Measurements from ENCODE around the gene TMEM9. TPM values are rescaled to one million over a fixed set of nuclear protein-coding genes. Genes with fewer than 3 reads are reported as not detected.

The TMEM9 gene
- total RNA-seq, 1 experiment from 2014 or later = 97.5 TPM

DNA sequence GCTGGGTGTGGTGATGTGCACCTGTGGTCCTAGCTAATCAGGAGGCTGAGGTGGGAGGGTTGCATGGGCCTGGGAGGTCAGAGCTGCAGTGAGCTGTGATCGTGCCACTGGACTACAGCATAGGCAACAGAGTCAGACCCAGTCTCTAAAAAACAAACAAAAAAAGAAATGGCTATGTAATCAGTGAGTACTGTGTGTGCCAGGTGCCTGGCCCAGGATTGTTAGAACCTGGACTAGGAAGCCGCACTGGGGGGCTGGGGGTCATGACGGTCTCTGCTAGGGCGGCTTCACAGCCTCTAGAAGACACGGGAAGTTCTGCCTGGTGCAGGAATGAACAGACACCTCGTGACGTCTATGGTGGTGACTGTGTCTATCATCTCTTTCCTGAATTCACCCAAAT lies 8.5 kb downstream of the TMEM9 start:
- no peak for DNase-seq (ENCODE audit: low spot score)

DNA sequence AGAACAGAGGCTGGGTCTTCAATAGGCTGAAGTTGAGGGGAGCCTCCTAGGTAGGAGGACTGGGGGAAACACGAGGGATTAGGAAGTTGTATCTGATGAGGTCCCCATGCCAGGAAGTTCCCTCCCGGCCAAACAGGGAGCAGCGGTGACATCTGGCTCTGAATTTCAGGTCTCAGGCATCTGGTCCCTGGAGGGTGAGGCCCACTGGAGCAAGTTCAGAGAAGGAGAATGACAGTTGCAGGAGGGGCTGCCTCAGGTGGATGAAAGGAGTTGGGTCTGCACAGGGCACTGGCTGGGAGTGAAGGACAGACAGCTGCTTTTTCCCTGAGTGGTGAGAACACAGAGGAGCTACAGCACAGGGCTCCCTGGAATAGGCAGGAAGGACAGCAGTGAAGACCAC lies 9.1 kb downstream of the TMEM9 start:
- DNase-seq (ENCODE audit: low spot score) = no peak

DNA sequence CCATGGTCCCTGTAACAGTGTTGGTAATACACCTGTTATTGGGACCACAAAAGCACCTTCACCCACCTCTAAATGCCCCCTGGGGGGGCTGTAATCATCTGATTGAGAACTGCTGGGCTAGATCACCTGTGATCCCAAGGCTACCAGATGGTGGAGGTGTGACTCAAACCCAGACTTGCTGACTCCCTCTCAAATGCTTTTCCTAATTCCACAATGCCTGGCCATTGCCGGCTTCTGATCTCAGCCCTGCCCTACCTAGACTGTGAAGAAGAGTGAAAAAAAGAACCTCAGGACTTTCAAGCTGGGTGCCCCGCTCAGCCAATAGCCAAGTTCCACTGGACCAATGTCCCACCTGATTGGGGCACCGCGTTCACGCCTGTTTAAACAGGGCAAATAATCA lies 9.6 kb downstream of the TMEM9 start:
- no peak for DNase-seq (ENCODE audit: low spot score)

DNA sequence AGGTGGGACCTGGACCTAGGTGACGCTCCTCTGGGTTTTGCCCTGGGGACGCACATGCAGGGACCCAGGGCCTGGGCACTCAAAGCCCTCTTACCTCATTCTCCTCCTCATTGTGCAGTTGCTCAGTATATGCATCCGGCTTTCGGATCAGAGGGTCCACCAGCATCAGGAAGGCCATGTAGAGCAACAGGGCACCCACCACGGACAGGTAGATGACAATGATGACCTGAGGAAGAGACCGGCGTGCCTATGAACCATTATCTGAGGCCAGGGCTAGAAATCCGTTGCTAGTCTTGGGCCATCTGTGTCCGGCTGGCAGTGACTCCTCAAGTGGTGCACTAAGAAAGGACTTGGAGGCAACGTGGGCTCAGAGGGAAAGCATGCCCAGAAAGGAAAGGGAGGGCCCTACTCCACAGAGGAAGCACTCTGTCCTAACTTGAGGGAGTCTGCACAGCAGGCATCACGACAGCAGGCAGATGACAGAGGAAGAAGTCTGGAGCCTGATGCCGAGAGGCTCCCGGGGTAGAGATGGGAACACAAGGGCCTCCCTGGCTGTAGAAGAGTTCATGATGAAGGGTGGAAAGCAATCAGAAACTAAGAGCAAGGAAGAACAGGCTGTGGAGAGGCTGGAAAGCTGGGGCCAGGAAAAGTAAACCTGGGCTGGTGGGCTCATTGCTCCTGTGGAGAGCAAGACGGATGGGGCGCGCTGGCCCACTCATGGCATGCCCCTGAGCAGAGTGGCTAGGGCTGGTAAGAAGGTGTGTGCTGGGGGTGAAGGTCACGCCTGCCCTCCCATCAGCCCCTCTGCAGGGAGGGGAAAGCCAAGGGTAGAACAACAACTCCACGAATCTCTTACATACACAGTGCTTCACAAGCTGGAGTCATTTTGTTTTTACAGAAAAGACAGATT lies 10.3 kb downstream of the TMEM9 start:
- DNase-seq (ENCODE audit: low spot score) = no peak

DNA sequence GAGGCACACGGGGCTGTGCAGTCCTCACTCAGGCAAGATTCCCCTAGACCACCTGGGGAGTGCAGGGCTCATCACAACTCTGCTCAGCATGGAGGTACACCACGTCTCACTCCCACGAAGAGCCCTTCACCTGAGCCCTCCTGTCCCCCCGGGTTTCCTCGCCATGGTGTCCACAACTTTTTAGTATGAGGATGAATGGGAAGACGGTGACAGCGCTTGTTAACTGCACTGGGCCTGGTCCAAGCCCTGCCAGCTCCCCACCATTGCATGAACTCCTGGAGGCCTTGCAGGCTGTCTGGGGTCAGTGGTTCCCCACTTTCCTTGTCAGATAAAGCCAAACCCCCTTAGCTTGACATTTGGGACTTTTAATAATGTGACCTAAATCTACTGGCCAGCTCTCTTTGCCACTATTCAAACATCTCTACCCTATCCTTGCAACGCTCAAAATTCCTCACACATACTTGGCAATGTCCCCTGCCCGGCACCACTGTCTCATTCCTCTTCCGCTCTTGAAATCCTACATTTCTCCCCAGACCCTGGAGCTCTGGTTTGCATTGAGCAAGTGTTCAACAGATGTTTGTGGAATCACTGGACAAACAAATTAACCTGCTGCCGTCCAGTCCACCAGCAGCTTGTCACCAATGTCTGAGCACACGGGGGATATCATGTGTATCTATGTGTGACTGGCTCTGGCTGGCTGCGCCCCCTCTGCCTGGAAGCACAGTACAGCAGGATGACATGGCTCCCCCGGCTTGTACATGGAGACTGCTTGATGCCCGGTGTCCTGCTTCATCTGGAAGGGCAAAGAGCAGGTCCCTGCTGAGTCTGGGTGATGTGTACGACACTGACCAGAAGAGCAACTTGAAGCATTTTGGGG lies 11.2 kb downstream of the TMEM9 start:
- DNase-seq (ENCODE audit: low spot score) = no peak

DNA sequence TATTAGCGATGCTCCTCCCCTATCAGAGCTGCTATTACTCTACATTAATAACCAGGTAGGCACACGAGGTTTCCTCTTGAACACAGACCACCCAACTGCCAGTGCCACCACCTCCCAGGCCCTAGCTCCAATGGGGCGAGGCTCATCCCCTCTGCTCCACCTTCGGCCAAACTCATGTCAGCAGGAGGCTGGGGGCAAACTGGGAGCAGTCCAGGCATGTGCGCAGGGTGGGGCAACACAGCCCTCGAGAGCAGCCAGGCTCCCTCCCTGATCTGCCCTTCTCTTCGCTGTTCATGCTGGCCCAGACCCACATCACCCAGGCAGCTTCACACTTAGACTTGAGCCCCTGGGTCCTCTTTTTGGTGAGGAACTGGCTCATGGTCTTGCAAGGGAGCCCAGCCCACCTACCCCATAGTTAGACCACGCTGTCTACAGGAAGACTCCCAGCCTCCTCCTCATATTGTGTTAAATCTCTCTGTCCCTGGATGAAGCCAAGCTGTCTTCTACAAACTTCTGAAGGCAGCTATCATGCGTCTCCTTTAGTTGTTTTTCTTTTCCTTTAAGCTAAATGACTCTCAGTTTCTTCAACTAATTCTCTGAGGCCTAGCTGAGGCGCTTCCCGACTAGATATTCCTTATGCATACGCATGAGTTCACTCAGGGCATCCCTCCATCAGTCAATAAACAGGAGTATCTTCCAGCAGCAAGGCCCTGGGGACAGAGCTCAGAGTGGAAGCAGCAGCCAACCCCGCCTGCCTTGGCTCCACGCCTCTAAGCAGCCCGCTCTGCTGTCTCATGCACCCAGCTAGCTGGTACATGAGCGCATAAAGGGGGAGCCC lies 12.0 kb downstream of the TMEM9 start:
- no peak for DNase-seq (ENCODE audit: low spot score)

DNA sequence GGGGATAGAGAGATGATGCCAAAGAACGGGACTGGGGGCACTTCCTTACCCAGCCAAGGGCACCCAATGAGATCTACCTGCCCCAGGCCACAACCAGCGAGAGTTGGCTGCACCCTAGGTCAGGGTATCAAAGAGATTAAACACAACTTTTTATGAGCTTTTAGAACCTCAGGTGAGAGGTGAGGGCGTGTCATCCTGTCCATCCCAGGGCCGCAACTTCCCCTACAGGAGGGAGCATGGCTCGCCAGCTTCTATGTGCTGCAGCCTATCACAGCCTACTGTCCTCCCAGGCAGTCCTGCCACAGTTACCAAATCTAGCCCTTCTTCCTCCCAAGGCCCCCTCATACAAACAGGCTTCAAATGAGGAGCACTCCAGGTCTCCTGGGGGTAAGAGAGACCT lies 12.9 kb downstream of the TMEM9 start:
- DNase-seq (ENCODE audit: low spot score) = no peak

DNA sequence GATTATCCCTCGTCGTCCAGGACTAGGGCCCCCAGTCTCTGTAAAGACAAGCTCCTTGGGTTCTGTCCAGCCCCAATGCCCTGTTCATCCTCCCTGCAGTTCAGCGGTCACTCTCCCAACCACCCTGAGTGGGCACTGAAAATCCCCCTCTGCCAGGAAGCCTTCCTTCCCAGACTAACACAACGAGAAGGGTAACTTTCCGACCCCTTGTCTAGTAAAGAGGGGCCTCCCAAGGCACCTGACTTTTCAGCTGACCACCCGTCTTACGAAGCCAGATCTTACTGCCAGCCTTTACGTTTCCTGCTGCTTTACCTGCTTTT lies 13.4 kb downstream of the TMEM9 start:
- no peak for DNase-seq (ENCODE audit: low spot score)

DNA sequence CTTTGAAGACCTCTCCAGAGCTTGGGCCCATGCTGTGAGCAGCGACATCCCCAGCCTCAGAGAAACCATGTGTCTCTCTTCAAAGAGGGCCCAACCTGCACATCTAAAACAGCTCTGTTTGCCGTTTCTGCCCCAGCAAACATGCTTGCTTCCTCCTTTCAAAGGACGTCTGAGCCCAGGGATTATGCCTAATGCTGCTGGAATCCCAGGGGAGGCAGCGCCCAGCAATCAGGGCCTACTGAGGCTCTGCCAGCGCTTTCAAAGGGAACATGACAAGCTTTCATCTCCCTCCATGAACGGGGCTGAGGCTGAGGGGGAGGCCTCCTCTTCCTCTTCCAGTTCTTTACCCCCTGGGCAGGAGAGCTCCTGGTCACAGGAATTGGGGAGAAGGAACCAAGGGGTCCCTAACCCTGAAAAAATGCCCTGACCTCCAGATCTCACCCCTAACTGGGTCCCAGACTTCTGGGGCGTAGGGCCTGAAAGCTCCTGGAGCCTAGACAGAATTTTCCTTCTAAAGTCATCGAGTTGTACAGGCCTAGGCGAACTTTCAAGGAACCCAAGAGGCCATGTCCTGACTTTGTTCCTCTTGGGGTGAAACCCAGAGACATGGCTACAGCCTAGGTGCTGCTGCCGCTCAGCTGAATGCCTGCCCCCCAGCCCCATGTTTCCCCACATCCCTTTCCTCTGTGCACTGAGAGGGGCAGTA lies 13.9 kb downstream of the TMEM9 start:
- DNase-seq (ENCODE audit: low spot score) = no peak

DNA sequence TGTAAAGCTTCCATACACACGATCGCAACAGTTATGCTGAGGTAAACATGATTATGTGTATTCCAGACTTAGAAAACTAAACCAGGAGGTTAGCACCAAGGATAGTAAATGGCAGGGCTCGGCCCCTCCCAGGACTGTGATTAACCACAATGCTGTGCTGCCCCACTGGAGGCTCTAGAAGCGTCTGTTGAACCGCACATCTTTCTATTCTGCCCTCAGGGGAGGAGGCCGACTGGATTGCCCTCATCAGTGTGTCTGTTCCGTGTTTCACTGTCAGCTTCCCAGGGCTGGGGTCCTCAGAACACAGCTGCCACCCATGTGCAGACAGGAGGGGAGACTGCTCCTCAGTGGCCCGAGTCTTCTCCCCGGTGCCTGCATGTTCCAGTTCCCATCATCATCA lies 14.5 kb downstream of the TMEM9 start:
- DNase-seq (ENCODE audit: low spot score) = no peak

DNA sequence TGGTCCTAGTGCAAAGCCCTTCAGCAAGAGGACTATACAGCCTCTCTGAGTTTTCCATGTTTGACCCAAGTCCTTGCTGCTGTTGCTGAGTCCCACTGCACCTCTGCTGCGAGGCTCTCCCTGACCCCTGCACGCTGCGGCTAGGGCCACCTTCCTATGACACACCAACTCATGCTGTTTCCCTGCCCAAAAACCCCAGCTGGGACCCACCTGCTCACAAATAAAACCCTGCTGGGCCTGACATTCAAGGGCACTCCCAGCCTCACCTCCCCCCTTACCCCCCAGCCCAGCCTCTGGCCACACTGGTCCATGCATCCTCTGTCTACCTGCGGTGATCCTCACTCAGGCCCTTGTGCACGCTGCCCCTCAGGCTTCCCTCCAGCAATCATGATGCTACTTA lies 15.0 kb downstream of the TMEM9 start:
- no peak for DNase-seq (ENCODE audit: low spot score)

DNA sequence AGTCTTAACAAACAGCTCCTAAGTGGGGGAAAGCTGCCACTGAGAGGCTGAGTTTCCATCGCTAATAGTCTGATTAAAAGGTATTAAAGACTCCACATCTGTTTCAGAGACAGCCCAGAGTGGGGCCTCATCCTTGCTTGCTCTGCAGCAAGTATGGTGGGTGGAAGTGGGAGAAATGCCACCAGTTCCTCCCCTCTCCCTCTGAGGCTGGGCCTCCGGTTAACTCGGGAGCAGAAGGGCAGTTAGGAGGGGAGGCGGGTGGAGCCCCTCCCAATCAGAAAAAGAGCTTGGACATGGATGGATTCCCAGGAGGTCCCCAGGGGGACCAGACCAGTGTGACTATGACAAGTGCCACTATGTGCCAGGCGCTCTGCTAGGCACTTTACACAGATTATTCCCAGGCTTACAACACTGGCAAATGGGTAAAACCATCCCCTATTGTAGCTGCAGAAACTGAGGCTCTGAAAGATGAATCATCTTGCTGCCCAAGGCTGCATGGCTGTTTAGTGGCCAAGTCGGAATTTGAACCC lies 15.9 kb downstream of the TMEM9 start:
- DNase-seq (ENCODE audit: low spot score) = no peak

DNA sequence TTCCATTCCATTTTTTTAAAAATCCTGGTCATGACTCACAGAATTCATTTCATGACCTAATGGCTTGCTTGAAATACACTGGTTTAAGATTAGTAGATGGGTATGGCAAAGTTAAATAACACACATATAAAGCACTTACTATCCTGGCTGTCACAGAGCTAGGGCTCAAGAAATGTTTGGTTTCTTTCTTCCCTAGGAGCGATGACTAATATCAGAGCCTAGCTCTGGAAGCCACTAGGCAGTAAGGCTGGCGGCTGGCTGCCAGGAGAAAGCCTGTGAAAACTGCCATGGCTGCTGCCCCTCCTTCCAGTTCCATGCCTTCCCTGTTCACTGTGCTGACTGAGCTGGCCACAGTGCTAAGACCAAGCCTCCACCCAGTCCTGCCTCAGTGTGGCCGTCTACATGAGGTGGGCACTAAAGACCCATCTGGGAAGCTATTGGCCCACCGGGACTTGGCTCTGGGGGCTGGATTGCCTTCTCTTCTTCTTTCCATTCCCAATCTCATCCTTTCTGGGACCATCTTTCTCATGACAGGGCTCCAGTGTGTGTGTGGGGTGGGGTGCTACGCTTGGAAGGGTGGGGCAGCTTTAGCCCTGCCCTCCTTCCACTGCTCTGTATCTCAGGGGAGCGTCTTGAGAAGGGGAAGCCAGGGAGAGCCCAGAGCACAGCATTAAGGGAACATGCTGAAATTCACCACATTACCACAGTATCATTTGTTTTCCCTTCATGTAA lies 16.5 kb downstream of the TMEM9 start:
- peak; percentile 74 for DNase-seq (ENCODE audit: low spot score)

DNA sequence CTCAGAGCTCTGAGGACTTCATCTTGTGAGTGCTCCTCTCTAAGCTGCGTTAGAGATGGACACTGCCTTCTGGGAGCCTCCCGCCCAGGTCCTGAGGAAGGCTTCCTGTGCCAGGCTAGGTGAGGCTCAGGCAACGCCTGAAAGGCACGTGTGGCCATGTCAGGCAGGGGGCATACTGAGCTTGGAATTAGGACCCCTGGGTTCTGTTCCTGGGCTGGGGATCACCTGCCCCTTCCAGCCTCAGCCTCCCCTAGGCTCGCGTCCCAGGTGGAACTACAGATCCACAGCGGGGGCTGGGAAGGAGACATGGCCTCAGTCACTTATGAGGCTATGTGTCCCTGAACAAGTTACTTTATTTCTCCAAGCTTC lies 17.3 kb downstream of the TMEM9 start:
- DNase-seq (ENCODE audit: low spot score) = no peak

DNA sequence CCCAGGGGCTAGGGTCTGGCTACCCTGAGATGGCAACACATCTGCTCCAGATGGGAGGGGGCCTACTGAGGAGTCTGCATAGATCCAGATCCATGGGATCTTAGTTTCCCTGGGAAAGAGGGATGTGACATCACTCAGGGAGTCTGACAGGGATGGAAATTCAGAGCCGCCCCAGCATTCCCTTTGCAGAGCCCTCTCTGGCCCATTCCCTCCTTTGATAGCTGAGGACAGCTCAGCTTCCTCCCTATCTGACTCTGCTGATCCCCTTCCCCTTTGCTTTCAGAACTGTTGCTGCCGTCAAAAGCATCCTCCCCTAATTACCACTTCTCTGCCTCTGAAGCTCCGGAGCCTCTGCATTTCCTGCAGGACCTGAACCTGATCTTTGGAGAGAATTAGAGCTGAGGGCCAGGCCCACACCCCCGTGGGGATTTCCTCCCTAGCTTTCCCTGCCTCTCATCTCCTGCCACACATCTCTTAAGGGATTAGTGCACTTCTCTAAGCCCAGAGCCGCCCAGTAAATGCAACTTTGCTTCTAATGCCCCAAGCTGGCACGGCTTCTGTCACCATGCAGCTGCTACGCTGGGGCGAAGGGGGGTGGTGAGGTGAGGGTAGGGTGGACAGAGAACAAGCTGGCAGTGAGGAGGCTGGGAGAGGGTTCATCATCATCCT lies 17.8 kb downstream of the TMEM9 start:
- no peak for DNase-seq (ENCODE audit: low spot score)

DNA sequence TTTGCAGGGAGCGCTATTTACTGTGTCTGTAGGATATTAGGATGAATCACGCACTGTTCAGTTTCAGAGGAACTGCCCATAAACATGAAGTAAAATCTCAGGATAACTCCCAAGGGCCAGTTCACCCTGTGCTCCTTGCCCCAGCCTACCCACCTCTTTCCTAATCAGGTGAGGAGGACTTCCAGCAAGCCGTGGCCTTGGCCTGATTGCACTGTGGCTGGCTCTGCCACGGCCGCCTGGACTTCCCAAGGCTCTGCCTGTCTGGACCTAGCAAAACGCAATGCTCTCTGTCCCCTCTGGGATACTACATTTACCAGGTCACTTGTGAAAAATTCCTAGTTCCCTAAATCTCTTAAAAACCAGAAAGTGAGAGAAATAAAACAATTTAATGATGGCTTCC lies 19.9 kb downstream of the TMEM9 start:
- no peak for DNase-seq (ENCODE audit: low spot score)

DNA sequence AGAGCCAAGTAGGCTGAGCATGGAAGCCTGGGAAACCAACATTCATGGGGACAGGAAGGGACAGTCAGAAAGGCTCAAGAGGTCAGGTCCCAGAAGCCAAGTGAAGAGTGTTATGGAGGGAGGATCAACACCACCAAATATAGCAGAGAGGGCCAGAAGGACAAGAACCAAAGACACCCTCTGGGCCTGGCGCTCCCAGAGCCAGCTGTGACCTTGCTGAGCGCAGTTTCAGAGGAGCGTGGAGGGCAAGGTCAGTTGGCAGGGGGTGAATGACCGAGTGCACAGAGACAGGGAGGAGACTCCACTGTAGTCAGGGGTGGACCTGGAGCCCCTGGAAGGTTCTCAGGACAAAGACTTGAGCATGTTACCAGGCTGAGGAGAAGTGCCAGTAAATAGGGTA lies 22.9 kb downstream of the TMEM9 start:
- no peak for DNase-seq (ENCODE audit: low spot score)

DNA sequence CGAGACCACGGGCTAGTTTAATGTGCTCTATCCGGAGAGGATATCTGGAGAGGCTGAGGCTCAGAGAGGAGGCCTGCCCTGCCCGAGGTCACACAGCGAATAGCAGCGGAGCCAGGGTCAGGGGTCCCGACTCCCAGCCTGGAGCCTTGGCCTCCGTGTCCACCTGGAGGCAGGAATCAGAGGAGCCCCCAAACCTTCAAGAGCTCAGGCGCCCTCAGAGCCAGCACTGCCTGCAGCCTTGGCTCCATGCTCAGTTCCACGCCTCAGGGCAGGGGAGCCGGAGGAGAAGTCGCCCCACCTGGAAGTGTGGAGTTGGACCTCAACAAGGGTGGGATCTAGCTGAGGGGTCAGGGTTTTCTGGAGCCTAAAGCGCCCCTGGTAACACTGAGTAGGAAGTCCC lies 25.3 kb downstream of the TMEM9 start:
- DNase-seq (ENCODE audit: low spot score) = no peak

DNA sequence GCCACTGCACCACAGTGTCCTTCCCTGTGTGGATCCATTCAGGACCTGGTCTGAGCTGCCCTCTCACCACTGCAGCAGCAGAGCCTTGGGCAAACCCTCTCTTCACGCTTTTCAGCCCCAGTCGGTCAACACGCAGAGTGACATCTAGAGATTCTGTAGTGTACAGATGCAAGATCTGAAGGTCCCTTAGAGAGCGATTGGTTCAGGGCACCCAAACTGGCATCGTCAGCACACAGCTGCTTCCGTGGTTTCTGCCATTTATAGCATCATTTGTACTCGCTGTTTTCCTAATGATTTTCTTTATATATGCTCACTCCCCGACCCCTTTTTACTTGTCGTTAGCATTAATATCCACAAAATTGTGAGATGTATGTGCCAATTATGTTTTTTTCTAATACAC lies 25.8 kb downstream of the TMEM9 start:
- no peak for DNase-seq (ENCODE audit: low spot score)

Measured in H4 (cell line).